Memory B cell (primary cell): ENCODE results near the gene AXIN2.

ENCODE experiments used
- ATAC-seq: fragments of 150-1000 bp; cut with Tn5 transposase; 2 replicates; pipeline ENCODE4 v1.10.0; 2021; ENCODE audit warnings: low read depth, mild to moderate bottlenecking, moderate library complexity
- DNase-seq, 2 donors: peaks; one replicate each; pipeline ENCODE4 v3.0.0; 2022; ENCODE audit warnings: low spot score in 2 of 2
- H3K27ac Mint-ChIP-seq: one replicate; pipeline ENCODE4 v1.8.0; 2022; ENCODE audit warnings: mild to moderate bottlenecking, moderate library complexity, mixed read lengths
- H3K27me3 Mint-ChIP-seq: one replicate; pipeline ENCODE4 v1.8.0; 2022; ENCODE audit warnings: mixed read lengths
- H3K36me3 Mint-ChIP-seq: one replicate; pipeline ENCODE4 v1.8.0; 2022; ENCODE audit warnings: mild to moderate bottlenecking, mixed read lengths
- H3K4me1 Mint-ChIP-seq: one replicate; pipeline ENCODE4 v1.8.0; 2022; ENCODE audit warnings: mixed read lengths
- H3K4me3 Mint-ChIP-seq: one replicate; pipeline ENCODE4 v1.8.0; 2022; ENCODE audit warnings: mild to moderate bottlenecking, moderate library complexity, mixed read lengths
- H3K9me3 Mint-ChIP-seq: one replicate; pipeline ENCODE4 v1.8.0; 2022; ENCODE audit warnings: mixed read lengths

The AXIN2 gene

DNA sequence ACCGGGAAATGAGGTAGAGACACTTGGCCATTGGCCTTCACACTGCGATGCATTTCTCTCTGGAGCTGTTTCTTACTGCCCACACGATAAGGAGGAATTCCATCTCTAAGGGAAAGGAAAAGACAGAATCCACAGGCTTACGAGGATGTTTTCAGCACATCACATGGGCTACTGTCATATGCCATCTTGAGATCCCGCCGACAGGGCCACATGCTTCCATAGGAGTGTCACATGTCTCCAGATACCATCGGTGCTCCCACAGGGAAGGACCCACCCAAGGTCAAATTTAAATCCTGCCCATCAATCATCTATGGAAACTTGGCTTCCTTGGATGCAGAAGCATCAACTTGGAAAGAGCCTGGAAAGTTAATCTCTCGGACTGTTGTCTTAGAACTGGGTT is 20.0 kb downstream of the AXIN2 start:
- DNase-seq = no peak
- H3K36me3 Mint-ChIP-seq = no peaks in the 10 kb centered on the region
- no peak overlapping the region for H3K4me3 Mint-ChIP-seq
- no peak overlapping the region for H3K27ac Mint-ChIP-seq
- H3K4me1 Mint-ChIP-seq = no peaks in the 10 kb centered on the region
- ATAC-seq = no peak
- H3K27me3 Mint-ChIP-seq = no peaks in the 10 kb centered on the region
- no peaks in the 10 kb centered on the region for H3K9me3 Mint-ChIP-seq

- no peak for ATAC-seq
- H3K27ac Mint-ChIP-seq = no peak overlapping the region
- H3K27me3 Mint-ChIP-seq = no peaks in the 10 kb centered on the region
- H3K4me1 Mint-ChIP-seq = no peaks in the 10 kb centered on the region
- DNase-seq = no peak
- H3K36me3 Mint-ChIP-seq = no peaks in the 10 kb centered on the region
- H3K9me3 Mint-ChIP-seq = no peaks in the 10 kb centered on the region
- H3K4me3 Mint-ChIP-seq = no peak overlapping the region
These were observed 21.7 kb downstream of the AXIN2 start for GRCh38 chr17:65539630-65540266.

- no peak for ATAC-seq
- no peak overlapping the region for H3K4me3 Mint-ChIP-seq
- DNase-seq = no peak
- no peaks in the 10 kb centered on the region for H3K27me3 Mint-ChIP-seq
- H3K4me1 Mint-ChIP-seq = no peaks in the 10 kb centered on the region
- no peak overlapping the region for H3K27ac Mint-ChIP-seq
- H3K9me3 Mint-ChIP-seq = no peaks in the 10 kb centered on the region
- no peaks in the 10 kb centered on the region for H3K36me3 Mint-ChIP-seq
These were observed 22.5 kb downstream of the AXIN2 start for GRCh38 chr17:65538675-65539529.

DNA sequence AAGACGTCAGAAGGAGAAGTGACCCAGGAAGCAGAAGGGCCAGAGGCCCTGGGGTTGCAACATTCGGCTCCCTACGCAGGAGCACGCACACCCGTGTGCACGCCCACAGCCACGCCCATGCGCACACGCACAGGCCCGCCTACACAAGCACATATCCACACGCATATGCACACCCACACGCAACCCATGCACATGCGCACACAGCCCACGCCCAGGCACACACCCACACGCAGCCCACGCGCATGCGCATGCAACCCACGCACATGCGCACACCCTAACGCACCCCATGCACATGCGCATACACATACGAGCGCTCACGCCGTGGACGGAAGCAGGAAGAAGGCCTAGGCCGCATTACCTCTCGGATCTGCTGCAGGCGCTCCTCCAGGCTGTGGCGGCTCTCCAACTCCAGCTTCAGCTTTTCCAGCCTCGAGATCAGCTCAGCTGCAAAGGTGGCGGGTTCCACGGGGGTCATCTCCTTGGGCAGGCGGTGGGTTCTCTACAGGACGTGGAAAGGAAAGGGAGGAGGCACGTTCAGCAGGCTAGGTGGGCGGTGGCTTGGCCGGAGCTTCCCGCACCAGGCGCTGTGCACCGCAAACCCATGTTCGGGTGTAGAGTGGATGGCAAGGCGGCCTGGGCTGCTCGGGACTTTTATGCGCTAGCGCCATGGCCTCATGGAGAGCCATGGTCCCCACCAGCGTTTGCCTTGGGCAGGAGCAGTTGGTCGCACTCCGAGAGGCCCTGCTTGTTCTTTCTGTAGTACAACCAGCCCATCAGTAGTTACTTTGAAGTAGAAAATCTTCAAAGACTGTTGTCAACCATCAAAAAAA is 23.4 kb downstream of the AXIN2 start:
- DNase-seq = no peak
- Mint-ChIP-seq H3K4me1 (no peaks in the 10 kb centered on the region), H3K27me3 (no peaks in the 10 kb centered on the region), H3K4me3 (no peak overlapping the region), H3K36me3 (no peaks in the 10 kb centered on the region), H3K27ac (no peak overlapping the region), H3K9me3 (no peaks in the 10 kb centered on the region)
- no peak for ATAC-seq

- Mint-ChIP-seq H3K4me3 (no peak overlapping the region), H3K27me3 (no peaks in the 10 kb centered on the region), H3K4me1 (no peaks in the 10 kb centered on the region), H3K36me3 (no peaks in the 10 kb centered on the region), H3K9me3 (no peaks in the 10 kb centered on the region), H3K27ac (no peak overlapping the region)
- ATAC-seq (no peak), DNase-seq (no peak)
These were observed 24.1 kb downstream of the AXIN2 start for GRCh38 chr17:65537343-65537844.

DNA sequence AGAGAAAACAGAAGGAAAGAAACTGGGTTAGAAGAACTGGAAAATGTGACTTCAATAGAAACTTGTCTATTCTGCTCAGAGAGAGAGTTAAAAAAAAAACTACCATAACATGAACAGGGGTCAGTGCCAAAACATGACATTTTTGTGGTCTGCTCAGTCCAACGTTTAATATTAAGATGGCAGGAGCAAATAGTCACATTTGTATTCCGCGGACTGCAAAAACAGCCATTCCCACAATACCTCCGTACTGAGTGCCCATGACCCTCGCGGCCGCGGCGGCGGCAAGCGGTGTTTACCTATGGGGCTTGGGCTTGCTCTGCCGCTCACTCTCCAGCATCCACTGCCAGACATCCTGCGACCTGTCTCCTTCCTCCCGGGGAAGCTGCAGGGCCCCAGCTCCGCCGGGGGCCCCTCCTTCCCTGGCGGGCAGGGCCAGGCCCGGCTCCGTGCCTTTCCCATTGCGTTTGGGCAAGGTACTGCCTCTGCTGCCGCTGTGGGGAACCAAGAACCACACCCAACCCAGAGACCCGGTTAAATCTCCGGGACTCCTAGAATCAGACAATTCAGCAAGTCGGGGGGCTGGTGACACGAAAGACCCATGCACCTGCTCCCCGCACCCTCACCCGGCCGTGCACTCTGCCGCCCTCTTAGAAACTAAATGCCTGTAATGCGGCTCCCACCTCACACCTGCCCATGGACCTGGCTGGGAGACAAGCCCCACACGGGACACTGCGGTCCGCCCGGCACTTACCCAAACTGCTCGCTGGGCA is 24.7 kb downstream of the AXIN2 start:
- no peaks in the 10 kb centered on the region for H3K4me1 Mint-ChIP-seq
- no peaks in the 10 kb centered on the region for H3K27me3 Mint-ChIP-seq
- ATAC-seq (no peak), DNase-seq (no peak)
- no peaks in the 10 kb centered on the region for H3K9me3 Mint-ChIP-seq
- no peak overlapping the region for H3K27ac Mint-ChIP-seq
- no peak overlapping the region for H3K4me3 Mint-ChIP-seq
- H3K36me3 Mint-ChIP-seq = no peaks in the 10 kb centered on the region

GRCh38 chr17:65535777-65536572 is 25.5 kb downstream of the AXIN2 start:
- Mint-ChIP-seq H3K4me1 (no peaks in the 10 kb centered on the region), H3K9me3 (no peaks in the 10 kb centered on the region), H3K36me3 (no peaks in the 10 kb centered on the region), H3K27ac (no peak overlapping the region), H3K4me3 (no peak overlapping the region), H3K27me3 (no peaks in the 10 kb centered on the region)
- DNase-seq = no peak
- no peak for ATAC-seq

DNA sequence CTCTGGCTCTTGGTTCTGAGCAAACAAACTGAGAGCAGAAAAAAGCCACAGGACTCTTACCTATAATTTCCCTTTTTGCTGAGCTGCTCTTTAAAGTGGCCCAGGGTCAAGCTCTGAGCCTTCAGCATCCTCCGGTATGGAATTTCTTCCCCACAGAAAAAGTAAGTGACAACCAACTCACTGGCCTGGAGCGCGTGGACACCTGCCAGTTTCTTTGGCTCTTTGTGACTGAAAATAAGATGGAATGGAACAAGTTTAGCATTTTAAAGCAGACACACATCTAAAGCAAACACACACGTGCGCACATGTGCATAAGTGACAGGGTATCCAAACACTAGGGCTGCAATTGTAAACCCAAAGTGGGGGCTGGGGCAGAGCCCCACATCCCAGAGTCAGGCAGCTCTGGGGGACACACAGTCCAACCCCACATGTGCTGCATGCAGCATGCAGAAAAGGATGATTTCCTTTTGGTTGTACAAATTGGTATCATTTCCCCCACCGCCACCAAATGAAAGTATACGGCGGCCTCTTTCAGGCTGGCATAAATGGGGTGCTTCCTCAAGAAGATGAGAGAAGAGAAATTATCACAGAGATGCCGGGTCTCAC is 27.5 kb downstream of the AXIN2 start:
- H3K36me3 Mint-ChIP-seq = no peaks in the 10 kb centered on the region
- no peak overlapping the region for H3K27ac Mint-ChIP-seq
- H3K4me1 Mint-ChIP-seq = no peaks in the 10 kb centered on the region
- ATAC-seq = no peak
- H3K4me3 Mint-ChIP-seq = no peak overlapping the region
- DNase-seq = no peak
- H3K9me3 Mint-ChIP-seq = no peaks in the 10 kb centered on the region
- no peaks in the 10 kb centered on the region for H3K27me3 Mint-ChIP-seq

GRCh38 chr17:65533056-65533745 is 28.2 kb downstream of the AXIN2 start:
- Mint-ChIP-seq H3K4me1 (no peaks in the 10 kb centered on the region), H3K27ac (no peak overlapping the region), H3K27me3 (no peaks in the 10 kb centered on the region), H3K36me3 (no peaks in the 10 kb centered on the region), H3K4me3 (no peak overlapping the region), H3K9me3 (no peaks in the 10 kb centered on the region)
- DNase-seq (no peak), ATAC-seq (no peak)

DNA sequence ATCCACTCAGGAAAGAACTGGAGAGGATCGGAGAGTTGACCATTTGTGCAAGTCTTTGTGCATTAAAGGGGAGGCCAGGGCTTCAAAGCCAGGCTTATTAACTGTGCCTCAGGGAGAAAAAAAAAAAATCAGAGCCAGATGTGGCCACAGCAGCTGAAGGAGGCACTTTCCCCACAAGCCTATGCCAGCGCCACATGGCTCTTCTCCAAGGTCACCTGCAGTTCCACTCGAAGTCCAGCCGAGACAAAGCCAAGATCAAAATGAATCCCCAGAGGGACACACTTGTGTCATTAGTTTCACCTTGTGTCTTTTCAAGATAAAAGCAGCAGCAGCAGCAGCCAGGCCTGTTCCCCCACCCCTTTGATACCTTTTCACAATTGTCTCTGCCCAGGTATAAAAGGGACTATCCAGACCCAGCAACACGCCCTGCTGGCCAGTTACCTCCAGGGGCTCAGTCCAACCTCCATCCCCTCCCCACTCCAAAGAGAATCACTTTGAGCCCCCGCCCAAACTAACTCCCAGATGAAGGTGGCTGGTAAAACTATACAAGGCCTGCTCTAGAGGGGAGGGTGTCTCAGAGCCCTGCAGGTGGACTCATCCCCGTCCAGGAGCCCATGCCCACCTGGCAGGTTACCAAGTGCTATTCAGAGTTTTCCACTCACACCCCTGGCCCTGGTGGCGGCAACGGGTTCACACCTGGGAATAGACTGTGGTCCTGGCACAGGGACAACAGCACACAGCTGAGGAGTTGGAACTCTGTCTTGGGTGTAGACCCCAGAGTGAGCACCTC is 29.2 kb downstream of the AXIN2 start:
- ATAC-seq (no peak), DNase-seq (no peak)
- Mint-ChIP-seq H3K36me3 (no peaks in the 10 kb centered on the region), H3K27ac (no peak overlapping the region), H3K4me3 (no peak overlapping the region), H3K27me3 (no peaks in the 10 kb centered on the region), H3K9me3 (no peaks in the 10 kb centered on the region), H3K4me1 (no peaks in the 10 kb centered on the region)

GRCh38 chr17:65531256-65532100 is 30.0 kb downstream of the AXIN2 start:
- no peak overlapping the region for H3K27ac Mint-ChIP-seq
- no peak overlapping the region for H3K4me3 Mint-ChIP-seq
- DNase-seq = no peak
- H3K4me1 Mint-ChIP-seq = no peaks in the 10 kb centered on the region
- no peak for ATAC-seq
- H3K9me3 Mint-ChIP-seq = no peaks in the 10 kb centered on the region
- no peaks in the 10 kb centered on the region for H3K36me3 Mint-ChIP-seq
- H3K27me3 Mint-ChIP-seq = no peaks in the 10 kb centered on the region
